Fibroblast of mammary gland (primary cell): ENCODE results near the gene B3GNT9.

Experiments
- DNase-seq: peaks from one replicate; pipeline ENCODE4 v3.0.0-alpha.2; 2010; ENCODE audit warnings: low read depth
- H3K4me3 ChIP-seq: 2 replicates; pipeline ENCODE4 v1.5.1; 2011; ENCODE audit warnings: low read depth, mild to moderate bottlenecking, low read length, moderate library complexity; ENCODE audit not compliant: control insufficient read depth
- TF ChIP-seq, protein P1 (sequence below): conservative IDR thresholded peaks from 2 replicates; pipeline ENCODE4 v1.5.1; 2011; ENCODE audit warnings: low read depth, low read length, inconsistent platforms; ENCODE audit not compliant: control insufficient read depth, insufficient read depth

Gene B3GNT9

DNA sequence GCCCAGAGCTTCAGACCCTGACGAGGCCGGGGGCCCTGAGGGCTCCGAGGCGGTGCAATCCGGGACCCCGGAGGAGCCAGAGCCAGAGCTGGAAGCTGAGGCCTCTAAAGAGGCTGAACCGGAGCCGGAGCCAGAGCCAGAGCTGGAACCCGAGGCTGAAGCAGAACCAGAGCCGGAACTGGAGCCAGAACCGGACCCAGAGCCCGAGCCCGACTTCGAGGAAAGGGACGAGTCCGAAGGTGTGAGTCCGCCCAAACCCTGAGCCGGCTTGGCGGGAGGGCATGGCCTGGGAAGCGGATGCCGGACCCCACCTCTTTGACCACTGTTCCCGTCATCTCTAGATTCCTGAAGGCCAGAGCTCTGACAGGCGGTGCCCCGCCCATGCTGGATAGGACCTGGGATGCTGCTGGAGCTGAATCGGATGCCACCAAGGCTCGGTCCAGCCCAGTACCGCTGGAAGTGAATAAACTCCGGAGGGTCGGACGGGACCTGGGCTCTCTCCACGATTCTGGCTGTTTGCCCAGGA lies 24.0 kb upstream of the B3GNT9 start:
- TF ChIP-seq, protein P1, sequence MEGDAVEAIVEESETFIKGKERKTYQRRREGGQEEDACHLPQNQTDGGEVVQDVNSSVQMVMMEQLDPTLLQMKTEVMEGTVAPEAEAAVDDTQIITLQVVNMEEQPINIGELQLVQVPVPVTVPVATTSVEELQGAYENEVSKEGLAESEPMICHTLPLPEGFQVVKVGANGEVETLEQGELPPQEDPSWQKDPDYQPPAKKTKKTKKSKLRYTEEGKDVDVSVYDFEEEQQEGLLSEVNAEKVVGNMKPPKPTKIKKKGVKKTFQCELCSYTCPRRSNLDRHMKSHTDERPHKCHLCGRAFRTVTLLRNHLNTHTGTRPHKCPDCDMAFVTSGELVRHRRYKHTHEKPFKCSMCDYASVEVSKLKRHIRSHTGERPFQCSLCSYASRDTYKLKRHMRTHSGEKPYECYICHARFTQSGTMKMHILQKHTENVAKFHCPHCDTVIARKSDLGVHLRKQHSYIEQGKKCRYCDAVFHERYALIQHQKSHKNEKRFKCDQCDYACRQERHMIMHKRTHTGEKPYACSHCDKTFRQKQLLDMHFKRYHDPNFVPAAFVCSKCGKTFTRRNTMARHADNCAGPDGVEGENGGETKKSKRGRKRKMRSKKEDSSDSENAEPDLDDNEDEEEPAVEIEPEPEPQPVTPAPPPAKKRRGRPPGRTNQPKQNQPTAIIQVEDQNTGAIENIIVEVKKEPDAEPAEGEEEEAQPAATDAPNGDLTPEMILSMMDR = no peak
- H3K4me3 ChIP-seq = peak overlapping the region; percentile 50
- no peak for DNase-seq

DNA sequence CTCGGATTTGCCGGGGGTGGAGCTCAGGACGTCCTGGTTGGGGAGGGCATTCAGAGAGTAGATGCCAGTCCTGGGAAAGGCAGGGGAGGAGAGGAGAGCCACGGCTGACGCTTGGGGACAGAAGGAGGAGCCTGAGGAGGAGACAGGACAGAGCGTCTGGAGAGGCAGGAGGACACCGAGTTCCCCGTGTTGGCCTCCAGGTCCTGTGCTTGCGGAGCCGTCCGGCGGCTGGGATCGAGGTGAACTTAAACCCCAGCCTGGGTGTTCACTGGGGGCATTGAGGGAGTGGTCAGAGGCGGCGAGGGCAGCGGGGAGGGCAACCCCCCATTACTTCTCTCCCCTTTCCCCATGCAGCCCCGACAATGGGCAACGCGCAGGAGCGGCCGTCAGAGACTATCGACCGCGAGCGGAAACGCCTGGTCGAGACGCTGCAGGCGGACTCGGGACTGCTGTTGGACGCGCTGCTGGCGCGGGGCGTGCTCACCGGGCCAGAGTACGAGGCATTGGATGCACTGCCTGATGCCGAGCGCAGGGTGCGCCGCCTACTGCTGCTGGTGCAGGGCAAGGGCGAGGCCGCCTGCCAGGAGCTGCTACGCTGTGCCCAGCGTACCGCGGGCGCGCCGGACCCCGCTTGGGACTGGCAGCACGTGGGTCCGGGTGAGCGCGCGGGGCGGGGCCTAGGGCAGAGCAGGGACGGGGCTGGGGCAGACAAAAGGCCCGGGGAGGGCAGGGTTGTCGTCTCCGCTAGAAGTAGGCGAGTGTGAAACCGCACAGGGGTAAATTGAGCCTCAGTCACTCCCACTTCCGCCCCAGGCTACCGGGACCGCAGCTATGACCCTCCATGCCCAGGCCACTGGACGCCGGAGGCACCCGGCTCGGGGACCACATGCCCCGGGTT lies 23.3 kb upstream of the B3GNT9 start:
- H3K4me3 ChIP-seq = peak overlapping the region; percentile 50
- peak; percentile 77 for DNase-seq
- TF ChIP-seq, protein P1 = no peak

DNA sequence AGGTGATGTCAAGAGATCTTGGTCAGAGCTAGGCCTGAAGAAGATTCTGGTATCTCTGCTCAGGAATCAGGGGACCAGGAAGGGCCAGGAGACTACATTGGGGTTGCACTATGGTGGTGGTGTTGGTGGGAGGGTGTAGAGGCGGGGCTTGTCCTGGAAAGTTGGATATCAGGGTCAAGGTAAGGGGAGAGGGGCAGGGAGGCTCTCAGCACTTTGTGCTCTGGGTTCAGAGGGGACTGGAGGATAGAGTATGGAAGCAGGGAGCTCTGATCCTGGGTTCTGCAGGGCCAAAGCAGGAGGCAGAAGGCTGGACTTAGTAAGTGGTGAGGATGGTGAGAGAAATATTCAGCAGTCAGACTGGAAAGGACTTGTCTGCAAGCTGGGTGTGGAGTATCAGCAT lies 22.5 kb upstream of the B3GNT9 start:
- H3K4me3 ChIP-seq = peak overlapping the region; percentile 50
- DNase-seq = no peak
- TF ChIP-seq, protein P1 = no peak

DNA sequence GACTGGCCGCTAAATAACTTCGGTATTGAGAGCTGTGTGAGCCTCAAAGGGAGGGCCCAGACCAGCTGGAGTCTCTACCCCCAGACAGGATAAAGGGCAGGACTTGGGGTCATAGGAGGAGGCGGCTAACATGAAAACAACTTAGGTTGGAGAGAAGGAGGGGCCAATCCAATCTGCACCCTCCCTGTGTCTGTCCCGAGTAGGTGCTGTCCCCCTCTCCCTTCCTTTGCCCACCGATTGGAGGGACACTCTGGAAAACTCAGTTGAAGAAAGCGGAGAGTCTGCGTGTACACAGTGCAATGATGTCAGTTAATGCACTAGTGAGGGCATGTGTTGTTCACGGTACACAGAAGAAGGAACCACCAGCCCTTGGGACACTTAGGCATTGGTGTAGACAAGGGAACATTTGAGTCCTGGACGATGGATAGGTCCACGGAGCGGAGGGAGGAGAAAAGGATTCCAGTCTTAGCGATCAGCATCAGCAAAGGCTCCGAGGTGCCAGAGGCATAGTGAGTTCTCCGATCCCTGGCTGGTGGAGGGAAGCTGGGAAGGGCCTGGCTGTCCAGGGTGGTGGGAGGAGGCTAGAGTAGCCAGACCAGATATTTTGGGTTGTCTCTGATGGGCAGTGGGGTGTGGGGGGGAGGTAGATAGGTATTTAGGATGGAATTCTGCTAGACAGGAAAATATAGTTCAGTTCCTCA lies 20.3 kb upstream of the B3GNT9 start:
- DNase-seq = peak; percentile 48
- TF ChIP-seq, protein P1 = no peak
- H3K4me3 ChIP-seq = peak overlapping the region; percentile 49

DNA sequence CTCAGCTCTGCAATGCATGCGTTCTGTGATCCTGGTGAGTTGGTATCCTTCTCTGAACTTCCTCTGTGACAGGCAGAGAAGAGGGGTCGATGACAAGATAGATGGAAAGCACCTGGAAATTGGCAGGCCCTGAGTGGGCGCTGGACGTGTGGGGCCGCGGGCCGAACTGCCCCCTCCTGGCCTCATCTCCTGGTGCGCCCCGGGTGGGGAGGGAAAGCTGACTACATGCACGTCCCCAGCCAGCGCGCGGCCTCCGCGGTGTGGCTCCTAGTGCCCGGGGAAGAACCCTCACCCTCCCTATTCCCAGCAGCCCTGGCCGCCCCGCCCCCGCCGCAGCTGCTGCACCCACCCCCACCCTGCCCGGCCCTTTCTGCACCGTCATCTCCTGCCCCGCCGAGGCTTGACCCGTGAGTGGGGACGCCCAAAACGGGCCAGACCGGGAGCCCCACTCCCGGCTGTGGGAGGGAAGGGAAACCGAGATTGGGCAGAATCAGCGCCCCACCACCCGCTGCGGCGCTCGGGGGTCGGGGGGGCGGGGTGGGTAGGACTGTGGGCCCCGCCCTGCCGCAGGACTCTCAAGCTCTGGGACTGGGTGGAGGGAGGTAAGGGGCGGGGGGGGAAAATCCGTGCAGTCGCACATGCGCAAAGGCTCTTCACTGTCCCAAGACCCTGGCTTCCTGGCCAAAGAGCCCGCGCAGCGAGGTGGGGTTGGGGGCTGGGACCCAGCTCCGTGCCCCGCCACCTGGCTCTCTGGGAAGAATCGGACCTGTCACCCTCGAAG lies 19.6 kb upstream of the B3GNT9 start, which contains the start of gene NOL3:
TSS of gene NOL3 (plus strand) at position 371 of the 781 bp plus-strand sequence.
- TF ChIP-seq, protein P1 = no peak
- DNase-seq = peak; percentile 72
- H3K4me3 ChIP-seq = peak within 1 kb of the TSS; percentile 49

DNA sequence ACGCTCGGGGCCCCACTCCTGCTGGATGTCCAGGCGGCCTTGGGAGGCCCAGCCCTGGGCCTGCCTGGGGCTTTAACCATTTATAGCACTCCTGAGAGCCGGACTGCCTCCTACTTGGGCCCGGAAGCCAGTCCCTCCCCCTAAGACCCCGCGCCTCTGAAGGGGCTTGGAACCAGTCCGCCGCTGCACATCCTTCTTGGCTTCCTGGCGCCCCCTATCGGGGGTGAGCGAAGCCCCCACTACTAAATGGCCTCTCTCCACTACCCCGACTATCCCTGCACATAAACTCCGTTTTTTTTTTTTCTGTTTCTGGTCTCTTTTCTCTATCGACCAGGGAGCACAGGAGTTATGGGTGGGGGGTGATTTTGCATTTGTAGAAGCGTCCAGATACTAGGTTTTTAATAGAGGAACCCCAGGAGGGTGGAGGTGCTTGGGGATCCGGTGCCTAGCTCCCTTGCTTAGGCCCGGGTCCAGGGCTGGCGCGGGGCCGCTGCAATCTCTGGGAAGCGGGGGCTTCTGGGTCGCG lies 18.9 kb upstream of the B3GNT9 start:
- H3K4me3 ChIP-seq = peak overlapping the region; percentile 48
- DNase-seq = no peak

More for the DNA sequence above, 18.9 kb upstream of the B3GNT9 start:
- TF ChIP-seq, protein P1 = peak; percentile 60
